Measurements from ENCODE around the gene RBM27.

GRCh38 chr5:146169076-146169475 lies 34.3 kb upstream of the RBM27 start:
- TF ChIP-seq CTCF (conservative IDR thresholded peaks at IDR 0.05) = no peak
- no peak for TF ChIP-seq ZFX (IDR thresholded peaks at IDR 0.05)
